GM18498 (cell line): Measurements from ENCODE around the gene DENR.
"Not testable (repeated sequence)": the region's sequence is repeated elsewhere in the genome, so short reads cannot be mapped to it uniquely, and the experiment has no call there.

Experiments
- ATAC-seq: cut with Tn5 transposase; IDR thresholded peaks from one replicate; pipeline ENCODE4 v1.9.1; 2021; ENCODE audit warnings: mild to moderate bottlenecking, moderate library complexity; ENCODE audit not compliant: unreplicated experiment

The DENR gene, protein sequence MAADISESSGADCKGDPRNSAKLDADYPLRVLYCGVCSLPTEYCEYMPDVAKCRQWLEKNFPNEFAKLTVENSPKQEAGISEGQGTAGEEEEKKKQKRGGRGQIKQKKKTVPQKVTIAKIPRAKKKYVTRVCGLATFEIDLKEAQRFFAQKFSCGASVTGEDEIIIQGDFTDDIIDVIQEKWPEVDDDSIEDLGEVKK

DNA sequence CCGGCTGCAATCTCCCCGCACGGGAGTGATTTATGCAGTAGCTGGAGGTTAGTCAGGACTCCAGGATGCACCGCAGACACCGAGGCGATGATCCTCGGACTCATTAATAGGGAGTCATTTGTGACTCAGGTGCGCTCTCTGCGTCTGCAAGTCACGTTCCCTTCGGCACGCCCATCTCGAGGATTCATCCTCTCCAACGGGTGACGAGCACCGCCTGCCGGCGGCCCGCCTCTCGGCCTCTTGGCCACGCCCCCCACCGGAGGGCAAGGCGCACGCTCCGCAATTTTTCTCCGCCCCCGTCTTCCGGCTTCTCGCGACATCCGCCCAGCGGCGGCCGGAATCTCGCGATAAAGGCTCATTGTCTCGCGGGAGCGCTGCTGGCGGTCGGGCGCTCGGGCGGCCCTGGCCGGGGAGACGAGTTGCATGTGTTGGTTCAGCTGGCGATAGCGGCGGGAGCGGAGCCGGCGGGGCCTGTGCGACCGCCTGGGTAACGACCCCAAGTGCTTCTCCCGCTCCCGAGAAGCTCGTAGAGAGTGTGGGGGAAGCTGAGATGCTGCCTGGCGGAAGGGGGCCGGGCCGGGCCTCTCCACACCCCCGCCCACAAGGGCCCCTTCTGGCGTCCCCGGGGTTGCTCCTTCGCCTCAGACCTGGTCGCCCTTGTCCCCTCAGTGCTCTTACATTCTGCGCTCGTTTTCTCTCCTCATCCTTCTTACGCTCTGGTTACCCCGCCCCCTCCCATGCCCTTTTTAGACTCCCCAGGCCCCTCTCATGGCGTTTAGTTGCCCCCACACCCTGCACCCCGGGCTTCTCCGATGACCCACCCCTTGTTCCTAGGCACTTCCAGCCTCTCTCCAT is at the start of gene DENR:
Gene DENR, plus strand, starts transcription at position 361 of the 855 bp plus-strand sequence. CDS start 878 bp downstream, outside the sequence.
- peak; percentile 96 for ATAC-seq

- ATAC-seq: not testable (repeated sequence)
Measured at GRCh38 chr12:122702890-122703611, 49.6 kb upstream of the DENR start, which contains the start of gene HCAR2. Gene HCAR2, minus strand, starts transcription at chr12:122703357. Its CDS starts 74 bp downstream, at chr12:122703283.

DNA sequence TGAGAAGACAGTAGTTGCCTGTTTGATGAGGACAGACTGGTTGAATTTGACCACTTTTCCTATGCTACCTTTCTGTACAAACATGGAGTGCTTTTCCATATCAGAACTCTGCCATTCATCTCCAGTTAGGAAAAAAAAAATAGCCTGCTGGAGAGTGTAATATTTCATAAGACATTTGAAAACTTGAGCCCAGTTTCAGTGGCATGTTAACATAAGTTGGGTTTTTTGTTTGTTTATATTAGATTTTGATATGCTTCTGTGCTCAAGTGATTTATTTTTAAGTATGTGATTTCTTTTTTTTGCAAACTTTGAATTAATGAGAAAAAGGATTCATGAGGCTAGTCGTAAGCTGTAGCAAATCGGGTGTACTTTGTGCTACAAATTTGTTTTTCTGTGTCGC is 48.8 kb upstream of the DENR start:
- not testable (repeated sequence) for ATAC-seq

DNA sequence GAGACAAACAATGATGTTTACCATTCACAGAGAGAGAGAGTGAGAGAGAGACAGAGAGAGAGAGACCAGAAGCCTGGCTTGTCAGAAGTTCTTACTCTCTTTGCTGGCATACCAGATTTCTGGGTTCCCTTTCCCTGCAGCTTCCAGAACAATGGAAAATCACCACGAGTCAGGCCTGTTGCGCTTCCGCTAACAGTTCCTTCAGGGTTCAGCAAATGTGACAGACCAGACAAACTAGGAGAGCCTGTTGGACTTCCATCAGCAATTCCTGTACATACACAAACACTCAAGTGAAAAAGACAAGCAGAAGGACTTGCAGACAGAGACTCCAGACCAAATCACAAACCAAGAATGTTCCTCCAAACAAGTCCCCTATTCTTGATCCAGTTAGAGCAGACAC is 43.3 kb upstream of the DENR start:
- ATAC-seq: not testable (repeated sequence)

GRCh38 chr12:122710341-122710740 is 42.3 kb upstream of the DENR start:
- ATAC-seq: not testable (repeated sequence)

- not testable (repeated sequence) for ATAC-seq
Measured at GRCh38 chr12:122711266-122711665, 41.4 kb upstream of the DENR start.

- not testable (repeated sequence) for ATAC-seq
Measured at GRCh38 chr12:122713491-122714188, 39.0 kb upstream of the DENR start.

GRCh38 chr12:122715211-122715610 is 37.4 kb upstream of the DENR start:
- ATAC-seq: not testable (repeated sequence)

DNA sequence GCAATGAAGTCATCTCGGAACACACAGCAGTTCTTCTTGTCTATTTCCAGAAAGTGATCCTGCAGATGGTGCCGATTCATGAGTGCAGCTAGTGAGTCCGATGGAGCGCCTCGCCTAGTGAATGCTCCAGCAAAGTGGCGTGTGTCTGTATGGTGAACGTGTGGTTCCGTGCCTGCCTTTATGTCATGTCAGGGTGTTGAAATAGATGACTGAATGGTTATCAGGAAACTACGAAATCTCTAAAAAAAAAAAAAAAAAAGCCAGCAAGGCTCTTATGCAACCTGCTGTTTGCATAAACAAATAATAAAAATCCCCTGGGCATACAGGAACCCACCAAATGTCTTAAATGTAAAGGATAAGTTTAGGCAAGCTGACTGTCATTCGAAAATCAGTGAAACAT is 36.0 kb upstream of the DENR start, which contains the start of gene HCAR3:
Gene HCAR3, minus strand, starts transcription at position 154 of the 400 bp plus-strand sequence. Its CDS starts 74 bp downstream, at position 80.
- ATAC-seq: not testable (repeated sequence)

GRCh38 chr12:122721057-122721545 is 31.5 kb upstream of the DENR start:
- ATAC-seq: no peak

DNA sequence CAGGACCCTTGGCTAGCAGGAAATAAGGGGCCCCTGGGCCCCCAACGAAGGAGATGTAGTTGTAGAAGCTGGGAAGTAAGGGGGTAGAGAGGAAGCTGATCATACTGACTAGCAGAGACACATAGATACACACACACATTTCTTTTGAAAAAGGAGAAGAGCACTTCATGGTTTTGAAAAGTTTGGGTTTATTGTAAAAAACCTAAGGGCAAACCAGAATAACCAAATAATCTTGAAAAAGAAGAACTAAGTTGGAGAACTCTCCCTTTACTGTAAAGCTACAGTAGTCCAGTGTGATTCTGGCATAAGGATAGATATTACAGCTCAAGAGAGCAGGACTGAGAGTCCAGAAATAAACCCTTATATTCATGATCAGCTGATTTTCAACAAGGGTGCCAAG is 30.2 kb upstream of the DENR start:
- no peak for ATAC-seq

- no peak for ATAC-seq
Measured at GRCh38 chr12:122724641-122725243, 27.9 kb upstream of the DENR start.

GRCh38 chr12:122725452-122726079 is 27.1 kb upstream of the DENR start:
- no peak for ATAC-seq

DNA sequence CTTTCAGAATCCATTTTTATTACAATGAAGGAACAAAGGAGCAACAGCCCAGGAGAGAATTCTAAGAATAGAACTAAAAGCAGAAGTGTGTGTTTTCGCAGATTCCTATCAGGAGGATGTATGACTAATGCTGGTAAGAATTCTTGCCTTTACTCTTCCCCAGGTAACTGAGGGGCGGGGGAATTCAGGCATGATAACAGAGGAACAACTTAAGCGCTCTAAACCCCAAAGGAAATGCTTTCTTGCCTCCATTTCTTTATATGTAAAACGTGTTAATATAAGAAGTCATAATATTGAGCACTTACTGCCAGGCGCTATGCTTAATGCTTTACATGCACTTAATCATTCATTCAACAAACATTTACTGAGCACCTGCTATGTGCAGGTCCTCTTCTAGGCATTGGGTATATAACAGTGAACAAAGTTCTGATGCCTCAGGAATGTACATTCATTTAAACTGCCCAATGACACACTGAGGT is 26.5 kb upstream of the DENR start:
- ATAC-seq: no peak

- ATAC-seq: no peak
Measured at GRCh38 chr12:122729583-122730214, 22.9 kb upstream of the DENR start.

DNA sequence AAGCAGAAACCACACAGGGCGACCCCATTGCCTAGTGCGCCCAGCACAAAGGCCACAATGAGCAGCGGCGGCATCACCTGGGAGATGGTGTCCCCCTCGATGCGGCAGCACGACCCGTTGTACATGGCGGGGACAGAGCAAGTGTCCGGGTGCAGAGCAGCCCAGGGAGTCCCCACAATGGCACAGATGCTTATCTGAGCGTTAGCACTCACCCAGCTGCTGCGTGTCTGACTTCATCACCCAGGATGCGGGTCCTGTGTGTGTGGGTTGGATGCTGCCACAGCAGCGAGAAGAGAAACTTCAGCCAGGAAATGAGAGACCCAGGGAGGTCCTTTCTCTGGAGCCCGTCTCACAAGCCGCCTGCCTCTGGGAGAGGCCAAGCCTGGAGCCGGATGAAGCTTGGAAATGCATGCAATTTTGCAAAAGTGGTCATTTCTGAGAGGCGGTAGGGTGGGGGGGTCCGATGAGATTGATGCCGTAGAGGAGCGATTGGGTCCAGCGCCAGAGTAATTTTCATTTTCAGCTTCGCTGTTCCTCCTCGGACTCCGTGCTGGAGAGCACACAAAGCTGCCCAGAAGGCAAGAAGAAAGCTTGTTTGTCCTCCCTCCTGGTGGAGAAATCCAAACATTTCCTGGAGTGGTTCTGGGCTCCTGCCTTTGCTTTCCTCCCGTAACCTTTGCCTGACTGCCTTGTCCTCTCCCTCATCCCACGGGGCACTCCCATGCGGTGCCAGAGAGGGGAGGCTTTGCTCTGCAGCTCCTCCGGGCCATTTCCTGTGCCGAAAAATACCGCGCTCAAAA is 22.2 kb upstream of the DENR start, which contains the start of gene HCAR1:
Gene HCAR1, minus strand, starts transcription at position 630 of the 800 bp plus-strand sequence. Its CDS starts 505 bp downstream, at position 125.
- ATAC-seq: no peak

DNA sequence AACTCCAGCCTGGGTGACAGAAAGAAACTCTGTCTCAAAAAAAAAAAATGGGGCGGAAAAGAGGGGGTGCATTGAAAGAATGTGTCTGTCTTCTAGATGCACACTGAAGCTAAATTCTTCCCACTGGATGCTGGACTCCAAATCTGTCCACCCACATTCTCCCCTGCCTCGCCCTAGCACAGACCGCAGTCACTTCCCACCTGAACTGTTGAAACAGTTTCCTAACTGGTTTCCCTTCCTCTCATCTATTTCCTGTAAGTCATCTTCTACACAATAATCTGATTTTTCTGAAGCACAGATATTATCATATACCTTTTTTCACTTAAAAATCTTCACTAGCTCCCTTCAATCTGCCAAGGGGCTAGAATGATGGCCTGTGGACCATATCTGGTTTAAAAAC is 20.5 kb upstream of the DENR start:
- ATAC-seq: no peak

DNA sequence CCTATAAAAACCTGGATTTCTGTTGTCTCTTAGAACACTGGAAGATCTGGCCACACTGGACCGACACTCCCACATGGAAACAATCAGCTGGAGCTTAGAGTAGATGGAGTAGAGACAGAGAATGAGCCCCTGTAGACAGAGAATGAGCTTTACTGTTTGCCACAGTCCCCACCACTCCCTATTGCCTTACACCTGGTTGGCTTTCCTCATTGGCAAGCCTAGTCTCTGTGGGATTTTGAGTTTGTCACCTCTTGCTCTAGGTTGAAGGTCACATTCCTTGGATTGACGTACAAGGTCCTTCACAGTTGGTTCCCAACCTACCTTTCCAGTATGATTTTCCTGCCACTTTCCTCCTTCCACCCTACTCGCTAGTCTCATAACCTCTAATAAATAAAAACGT is 20.0 kb upstream of the DENR start:
- ATAC-seq: no peak
